HCT116 (cell line): Measurements from ENCODE around the gene MEIKIN. TPM values are rescaled to one million over a fixed set of nuclear protein-coding genes. Genes with fewer than 3 reads are reported as not detected.

ENCODE experiments used
- ATAC-seq: fragments of 200-7000 bp; cut with Tn5 transposase; 2 replicates; pipeline ENCODE4 v1.9.1; 2020; ENCODE audit warnings: mild to moderate bottlenecking, moderate library complexity
- BruUV-seq: library from RNA; stranded (reverse); fragments of 400-500 nt; replicated peaks from 2 replicates; lab custom pipeline; 2021; lab: Mats Ljungman, UMichigan
- CTCF ChIA-PET: fragments of 300-600 bp; sonication (Branson Sonifier 250); formaldehyde crosslinking; loops from one replicate; lab custom pipeline; 2021; ENCODE audit warnings: antibody characterized with exemption; lab: Charles Lee
- POLR2A ChIA-PET: fragments of 300-600, 350-600 bp; sonication (Branson Sonifier 250); formaldehyde crosslinking; loops from one replicate; lab custom pipeline; 2021; ENCODE audit warnings: antibody characterized with exemption; lab: Charles Lee
- RAD21 ChIA-PET, 2 experiments: fragments of 300-600 bp; sonication (Branson Sonifier 250); formaldehyde crosslinking; loops; one replicate each; lab custom pipeline; 2023; ENCODE audit warnings: low total read pairs in 2 of 2; ENCODE audit not compliant: uncharacterized antibody in 2 of 2, unreplicated experiment in 2 of 2, low non-redundant PET in 1 of 2; lab: Charles Lee
- DNase-seq: peaks from one replicate; pipeline ENCODE4 v3.0.0-alpha.2; 2010; ENCODE audit warnings: low read depth, low spot score
- H2AFZ ChIP-seq: fragments of 200-600 bp; shearing (Covaris generic), sonication (generic); 2 replicates; pipeline ENCODE4 v1.6.1; 2017; ENCODE audit warnings: low read depth, mixed run types, mixed read lengths, antibody characterized with exemption, low read length; ENCODE audit not compliant: poor library complexity, severe bottlenecking
- H3K27ac ChIP-seq: 2 replicates; pipeline ENCODE4 v1.5.1; 2012; ENCODE audit warnings: low read depth, low read length
- H3K27me3 ChIP-seq: fragments of 200-600 bp; sonication (generic); 2 replicates; pipeline ENCODE4 v1.6.1; 2016; ENCODE audit warnings: mixed run types, low read length, mixed read lengths; ENCODE audit not compliant: insufficient read depth
- H3K36me3 ChIP-seq, 2 experiments: fragments of 200-500 bp in 1 of 2; fragments of 200-600 bp in 1 of 2; sonication (Bioruptor generic) in 1 of 2; sonication (generic) in 1 of 2; 2 replicates each; pipeline versions ENCODE4 v1.5.1 to v1.6.1; 2014 to 2016; ENCODE audit warnings: low read length in 2 of 2, inconsistent platforms in 1 of 2, mixed read lengths in 1 of 2, mixed run types in 1 of 2; ENCODE audit not compliant: insufficient read depth in 2 of 2, control insufficient read depth in 1 of 2
- H3K4me1 ChIP-seq, 2 experiments: fragments of 200-600 bp in 1 of 2; sonication (generic) in 1 of 2; 2 replicates each; pipeline versions ENCODE4 v1.5.1 to v1.6.1; 2012 to 2017; ENCODE audit warnings: low read length in 2 of 2, inconsistent platforms in 1 of 2, mild to moderate bottlenecking in 1 of 2, mixed read lengths in 1 of 2, mixed run types in 1 of 2, moderate library complexity in 1 of 2; ENCODE audit not compliant: insufficient read depth in 2 of 2, control insufficient read depth in 1 of 2
- H3K4me2 ChIP-seq: fragments of 200-600 bp; sonication (generic); 2 replicates; pipeline ENCODE4 v1.6.1; 2017; ENCODE audit warnings: mixed run types, low read length, mixed read lengths
- H3K4me3 ChIP-seq, 2 experiments: fragments of 200-600 bp in 1 of 2; sonication (generic) in 1 of 2; replicated peaks in 1 of 2; 2 replicates each; pipeline ENCODE4 v1.5.1; 2011 to 2016; ENCODE audit warnings: low read length in 2 of 2, control low read depth in 1 of 2, low read depth in 1 of 2, mild to moderate bottlenecking in 1 of 2, mixed read lengths in 1 of 2, mixed run types in 1 of 2
- H3K79me2 ChIP-seq: fragments of 200-600 bp; sonication (generic); 2 replicates; pipeline ENCODE4 v1.6.1; 2017; ENCODE audit warnings: mild to moderate bottlenecking, mixed run types, low read length, moderate library complexity, mixed read lengths; ENCODE audit not compliant: insufficient read depth
- H3K9ac ChIP-seq: fragments of 200-600 bp; sonication (generic); 2 replicates; pipeline ENCODE4 v1.6.1; 2016; ENCODE audit warnings: low read length, mixed read lengths
- H3K9me2 ChIP-seq: fragments of 200-600 bp; sonication (generic), shearing (Covaris generic); 2 replicates; pipeline ENCODE4 v1.6.1; 2017; ENCODE audit warnings: mixed run types, mild to moderate bottlenecking, moderate library complexity; ENCODE audit not compliant: insufficient read depth
- H3K9me3 ChIP-seq, 2 experiments: fragments of 200-500 bp in 1 of 2; fragments of 200-600 bp in 1 of 2; sonication (Bioruptor generic) in 1 of 2; sonication (generic) in 1 of 2; 2 replicates each; pipeline ENCODE4 v1.6.1; 2014 to 2017; ENCODE audit warnings: low read length in 2 of 2, mixed read lengths in 2 of 2, inconsistent platforms in 1 of 2, low read depth in 1 of 2, mild to moderate bottlenecking in 1 of 2, mixed run types in 1 of 2, moderate library complexity in 1 of 2; ENCODE audit not compliant: control insufficient read depth in 1 of 2, insufficient read depth in 1 of 2
- H4K20me1 ChIP-seq: fragments of 200-600 bp; sonication (generic), shearing (Covaris generic); 2 replicates; pipeline ENCODE4 v1.6.1; 2017; ENCODE audit warnings: mixed run types, mild to moderate bottlenecking, moderate library complexity; ENCODE audit not compliant: insufficient read depth
- ATF3 ChIP-seq: IDR thresholded peaks from 2 replicates; pipeline ENCODE4 v1.6.1; 2012
- CBX3 ChIP-seq: IDR thresholded peaks from 2 replicates; pipeline ENCODE4 v1.6.1; 2012; ENCODE audit warnings: low read depth
- CEBPB ChIP-seq: IDR thresholded peaks from 2 replicates; pipeline ENCODE4 v1.6.1; 2012; ENCODE audit warnings: low read depth
- CTCF ChIP-seq, 3 experiments: fragments of 200-600 bp in 1 of 3; sonication (generic) in 1 of 3; IDR thresholded peaks in 2 of 3; conservative IDR thresholded peaks in 1 of 3; 2 replicates each; pipeline ENCODE4 v1.5.1; 2012 to 2017; ENCODE audit warnings: low read depth in 2 of 3, low read length in 2 of 3, antibody characterized with exemption in 1 of 3, borderline replicate concordance in 1 of 3, control low read depth in 1 of 3, mild to moderate bottlenecking in 1 of 3, mixed read lengths in 1 of 3, mixed run types in 1 of 3, moderate library complexity in 1 of 3; ENCODE audit not compliant: insufficient read depth in 1 of 3
- ELF1 ChIP-seq: IDR thresholded peaks from 2 replicates; pipeline ENCODE4 v1.6.1; 2012; ENCODE audit warnings: low read depth, borderline replicate concordance
- EZH2 ChIP-seq: fragments of 200-600 bp; sonication (generic); IDR thresholded peaks from 2 replicates; pipeline ENCODE4 v1.6.1; 2017; ENCODE audit warnings: antibody characterized with exemption, mixed run types
- EZH2phosphoT487 ChIP-seq: fragments of 200-600 bp; IDR thresholded peaks from 2 replicates; pipeline ENCODE4 v1.6.1; 2018; ENCODE audit warnings: antibody characterized with exemption, borderline replicate concordance
- FOSL1 ChIP-seq: IDR thresholded peaks from 2 replicates; pipeline ENCODE4 v1.6.1; 2012; ENCODE audit warnings: low read depth
- JUND ChIP-seq: IDR thresholded peaks from 2 replicates; pipeline ENCODE4 v1.6.1; 2012
- MAX ChIP-seq: IDR thresholded peaks from 2 replicates; pipeline ENCODE4 v1.6.1; 2012
- POLR2A ChIP-seq: IDR thresholded peaks from 2 replicates; pipeline ENCODE4 v1.7.0; 2011; ENCODE audit warnings: borderline replicate concordance; ENCODE audit not compliant: insufficient read depth, insufficient read length; ENCODE audit errors: extremely low read depth
- RAD21 ChIP-seq: IDR thresholded peaks from 2 replicates; pipeline ENCODE4 v1.6.1; 2012; ENCODE audit warnings: low read depth, mild to moderate bottlenecking
- SIN3A ChIP-seq: IDR thresholded peaks from 2 replicates; pipeline ENCODE4 v1.6.1; 2012; ENCODE audit warnings: low read depth
- SP1 ChIP-seq: IDR thresholded peaks from 2 replicates; pipeline ENCODE4 v1.6.1; 2012; ENCODE audit warnings: low read depth
- SRF ChIP-seq: IDR thresholded peaks from 2 replicates; pipeline ENCODE4 v1.6.1; 2012; ENCODE audit warnings: low read depth
- TCF7L2 ChIP-seq: IDR thresholded peaks from 2 replicates; pipeline ENCODE4 v1.7.0; 2011; ENCODE audit warnings: borderline replicate concordance, inconsistent platforms; ENCODE audit not compliant: insufficient read depth, insufficient read length; ENCODE audit errors: extremely low read depth
- YY1 ChIP-seq: IDR thresholded peaks from 2 replicates; pipeline ENCODE4 v1.6.1; 2011; ENCODE audit warnings: low read length, low read depth, moderate library complexity, mild to moderate bottlenecking; ENCODE audit not compliant: insufficient replicate concordance; ENCODE audit errors: extremely low read depth
- ZFX ChIP-seq: fragments of 450-650 bp; IDR thresholded peaks from 2 replicates; pipeline ENCODE4 v1.6.1; 2017
- intact Hi-C: fragments of 100-400 bp; cut with micrococcal nuclease; formaldehyde crosslinking; loops from 2 replicates; pipeline ENCODE4 v1.10.0; 2022
- total RNA-seq: library from RNA; stranded (reverse); gene quantifications from one replicate; pipeline ENCODE4 v1.2.1, GENCODE V29; 2021; ENCODE audit not compliant: unreplicated experiment

Gene MEIKIN
- total RNA-seq, 1 experiment from 2014 or later: not detected

- ChIA-PET POLR2A (no interaction called here), RAD21 (no interaction called here), CTCF (no interaction called here)
- Histone ChIP-seq H3K4me1 (no peaks in the 10 kb centered on the region), H3K27me3 (no peaks in the 10 kb centered on the region), H3K4me3 (no peak overlapping the region), H3K36me3 (peaks cover 0 to 4% of the 10 kb centered on the region in 2 experiments; a peak in 1 of 4 replicates), H3K9me3 (no peaks in the 10 kb centered on the region; a peak in 1 of 4 replicates), H3K9me2 (no peaks in the 10 kb centered on the region), H3K27ac (no peak overlapping the region), H4K20me1 (no peaks in the 10 kb centered on the region), H3K79me2 (peaks cover 91% of the 10 kb centered on the region), H3K4me2 (no peak overlapping the region)
- DNase-seq (no peak), ATAC-seq (no peak)
- intact Hi-C loops: no loop called here
- no TSS peak for BruUV-seq
- TF ChIP-seq EZH2phosphoT487: no peak
- no peak for TF ChIP-seq SIN3A
- no peak for TF ChIP-seq CBX3
- no peak for TF ChIP-seq SP1
- TF ChIP-seq MAX: no peak
- TF ChIP-seq FOSL1: no peak
- no peak for TF ChIP-seq CEBPB
- TF ChIP-seq, all 23 proteins: peak for 0
- no peak overlapping the region for H2AFZ ChIP-seq
- H3K9ac ChIP-seq: no peak overlapping the region
Measured at GRCh38 chr5:131766689-131767088, 178.8 kb downstream of the MEIKIN start.

- POLR2A ChIA-PET: no interaction called here
- Histone ChIP-seq H3K4me1 (no peaks in the 10 kb centered on the region), H3K4me3 (no peak overlapping the region), H3K36me3 (peaks cover 0 to 4% of the 10 kb centered on the region in 2 experiments; a peak in 1 of 4 replicates), H3K27ac (no peak overlapping the region), H3K4me2 (no peak overlapping the region), H3K9me2 (no peaks in the 10 kb centered on the region), H3K9me3 (no peaks in the 10 kb centered on the region; a peak in 1 of 4 replicates), H2AFZ (no peak overlapping the region), H3K27me3 (no peaks in the 10 kb centered on the region), H3K9ac (no peak overlapping the region), H4K20me1 (no peaks in the 10 kb centered on the region), H3K79me2 (peaks cover 91% of the 10 kb centered on the region)
- BruUV-seq: no TSS peak
- ATAC-seq (no peak), DNase-seq (no peak)
- intact Hi-C loops: no loop called here
- CTCF ChIA-PET: no interaction called here
- TF ChIP-seq YY1 (no peak), ZFX (no peak), JUND (no peak), CTCF (IDR thresholded peaks at IDR 0.05 in 2 of 3, conservative IDR thresholded peaks at IDR 0.05 in 1 of 3; ENCODE audit: borderline replicate concordance in 1 of 3, insufficient read depth in 1 of 3, low read depth in 2 of 3, low read length in 2 of 3) (no peak), EZH2phosphoT487 (no peak), POLR2A (no peak), SP1 (no peak), CBX3 (no peak), SIN3A (no peak), RAD21 (no peak), TCF7L2 (no peak), EZH2 (no peak), ATF3 (no peak), CEBPB (no peak), ELF1 (no peak), SRF (no peak)
- RAD21 ChIA-PET: no interaction called here
Measured at GRCh38 chr5:131765261-131765660, 180.2 kb downstream of the MEIKIN start.
